HEK293T (cell line): ENCODE measurements around the gene SOX18.

ENCODE experiments used
- BHLHE40 ChIP-seq: fragments of 450-650 bp; IDR thresholded peaks from 2 replicates; pipeline ENCODE4 v1.6.1; 2016; ENCODE audit warnings: mild to moderate bottlenecking, moderate library complexity, borderline replicate concordance
- FOXM1 ChIP-seq: fragments of 450-650 bp; IDR thresholded peaks from 2 replicates; pipeline ENCODE4 v1.6.1; 2017; ENCODE audit warnings: mild to moderate bottlenecking, borderline replicate concordance
- HDGF ChIP-seq: fragments of 450-650 bp; IDR thresholded peaks from 2 replicates; pipeline ENCODE4 v1.6.1; 2017; ENCODE audit warnings: antibody characterized with exemption, borderline replicate concordance
- NFRKB ChIP-seq: fragments of 450-650 bp; IDR thresholded peaks from 2 replicates; pipeline ENCODE4 v1.6.1; 2016; ENCODE audit warnings: mild to moderate bottlenecking, moderate library complexity

DNA sequence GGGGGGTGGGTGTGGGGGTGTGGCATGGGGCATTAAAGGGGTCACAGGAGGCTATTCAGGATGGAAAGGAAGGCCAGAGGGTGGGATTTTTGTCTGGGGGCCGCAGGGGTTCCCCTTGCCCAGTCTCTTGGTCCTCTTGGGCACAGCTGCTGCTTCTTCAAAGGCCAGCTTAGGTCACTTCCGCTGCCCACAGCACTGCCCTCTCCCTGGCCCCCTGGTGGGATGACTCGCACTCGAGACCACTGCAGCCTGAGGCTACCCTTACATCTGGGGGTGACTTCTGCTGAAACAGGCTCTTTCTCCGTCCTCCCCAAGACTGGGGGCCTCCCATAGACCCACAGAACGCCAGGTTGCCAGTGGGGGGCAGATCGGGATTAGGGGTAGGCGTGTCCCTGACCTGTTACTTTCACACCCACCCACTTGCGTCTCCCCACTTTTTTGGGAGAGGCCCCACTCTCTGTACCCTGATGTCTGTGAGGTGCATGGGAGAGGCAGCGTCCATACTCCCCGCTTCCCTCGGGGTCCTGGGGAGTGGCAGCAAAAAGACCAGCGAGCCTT, 33.5 kb upstream of the SOX18 start:
- no peak for TF ChIP-seq FOXM1
- no peak for TF ChIP-seq NFRKB
- no peak for TF ChIP-seq BHLHE40
- TF ChIP-seq HDGF = no peak
